GM19025 (cell line): ENCODE results near the gene SMURF1.

Source experiments
- ATAC-seq: cut with Tn5 transposase; IDR thresholded peaks from one replicate; pipeline ENCODE4 v1.9.1; 2021; ENCODE audit warnings: mild to moderate bottlenecking, low read depth, moderate library complexity; ENCODE audit not compliant: unreplicated experiment

The SMURF1 gene

GRCh38 chr7:99011341-99011705 lies 132.6 kb downstream of the SMURF1 start:
- no peak for ATAC-seq

- ATAC-seq: no peak
Measured at GRCh38 chr7:99010281-99010680, 133.6 kb downstream of the SMURF1 start.

- no peak for ATAC-seq
Measured at GRCh38 chr7:99008921-99009530, 134.9 kb downstream of the SMURF1 start.

- no peak for ATAC-seq
Measured at GRCh38 chr7:99008181-99008631, 135.7 kb downstream of the SMURF1 start.

- no peak for ATAC-seq
Measured at GRCh38 chr7:99006739-99007424, 137.0 kb downstream of the SMURF1 start.

- no peak for ATAC-seq
Measured at GRCh38 chr7:99005776-99006175, 138.1 kb downstream of the SMURF1 start.

GRCh38 chr7:99004781-99005500 lies 139.0 kb downstream of the SMURF1 start:
- no peak for ATAC-seq

- ATAC-seq: no peak
Measured at GRCh38 chr7:99004216-99004615, 139.7 kb downstream of the SMURF1 start.

- ATAC-seq: no peak
Measured at GRCh38 chr7:99003419-99003818, 140.5 kb downstream of the SMURF1 start.

GRCh38 chr7:99002827-99003212 lies 141.1 kb downstream of the SMURF1 start:
- no peak for ATAC-seq

- ATAC-seq: no peak
Measured at GRCh38 chr7:99002148-99002826, 141.6 kb downstream of the SMURF1 start.

GRCh38 chr7:99001482-99002147 lies 142.3 kb downstream of the SMURF1 start:
- no peak for ATAC-seq

- no peak for ATAC-seq
Measured at GRCh38 chr7:99000904-99001465, 142.9 kb downstream of the SMURF1 start.

- ATAC-seq: no peak
Measured at GRCh38 chr7:99000196-99000903, 143.6 kb downstream of the SMURF1 start.

- ATAC-seq: no peak
Measured at GRCh38 chr7:98998821-98999725, 144.8 kb downstream of the SMURF1 start.

GRCh38 chr7:98997846-98998245 lies 146.1 kb downstream of the SMURF1 start:
- ATAC-seq: no peak

GRCh38 chr7:98996150-98996552 lies 147.8 kb downstream of the SMURF1 start:
- ATAC-seq: no peak

- ATAC-seq: no peak
Measured at GRCh38 chr7:98995523-98996149, 148.3 kb downstream of the SMURF1 start.
